Activated CD4-positive, alpha-beta T cell treated with anti-CD3 and anti-CD28 coated beads for 48 hours (primary cell): ENCODE results near the gene FOXL2NB.

ENCODE experiments used
- DNase-seq: peaks from one replicate; pipeline ENCODE4 v3.0.0-alpha.2; 2020

FOXL2NB gene

GRCh38 chr3:138945709-138946662, 1.0 kb upstream of the FOXL2NB start:
- peak; percentile 53 for DNase-seq

- no peak for DNase-seq
Measured at GRCh38 chr3:138947495-138948121, 591 bp downstream of the FOXL2NB start.

- no peak for DNase-seq
Measured at GRCh38 chr3:138948371-138949001, 1.5 kb downstream of the FOXL2NB start.

- no peak for DNase-seq
Measured at GRCh38 chr3:138949002-138949418, 2.0 kb downstream of the FOXL2NB start.

- DNase-seq, result no peak
Measured at GRCh38 chr3:138949445-138950005, 2.5 kb downstream of the FOXL2NB start.

GRCh38 chr3:138950006-138950644, 3.1 kb downstream of the FOXL2NB start:
- DNase-seq, result peak; percentile 45

- no peak for DNase-seq
Measured at GRCh38 chr3:138950701-138951100, 3.7 kb downstream of the FOXL2NB start.

- no peak for DNase-seq
Measured at GRCh38 chr3:138960417-138960852, 13.4 kb downstream of the FOXL2NB start.

- no peak for DNase-seq
Measured at GRCh38 chr3:138962854-138963560, 16.0 kb downstream of the FOXL2NB start.

- DNase-seq, result no peak
Measured at GRCh38 chr3:138964264-138964663, 17.2 kb downstream of the FOXL2NB start.

GRCh38 chr3:138964923-138965322, 17.9 kb downstream of the FOXL2NB start:
- no peak for DNase-seq

- no peak for DNase-seq
Measured at GRCh38 chr3:138971766-138972320, 24.8 kb downstream of the FOXL2NB start.

- no peak for DNase-seq
Measured at GRCh38 chr3:138972941-138973340, 25.9 kb downstream of the FOXL2NB start.

- DNase-seq, result no peak
Measured at GRCh38 chr3:138974462-138974861, 27.4 kb downstream of the FOXL2NB start.

- DNase-seq, result no peak
Measured at GRCh38 chr3:138975351-138975750, 28.3 kb downstream of the FOXL2NB start.

GRCh38 chr3:138976047-138976446, 29.0 kb downstream of the FOXL2NB start:
- no peak for DNase-seq

GRCh38 chr3:138984816-138985215, 37.8 kb downstream of the FOXL2NB start:
- DNase-seq, result no peak

- DNase-seq, result no peak
Measured at GRCh38 chr3:138985932-138986331, 38.9 kb downstream of the FOXL2NB start.

GRCh38 chr3:138987181-138987580, 40.2 kb downstream of the FOXL2NB start:
- no peak for DNase-seq

- no peak for DNase-seq
Measured at GRCh38 chr3:138995706-138996105, 48.7 kb downstream of the FOXL2NB start.
